Mesothelial cell of epicardium (in vitro differentiated cells): ENCODE measurements around the gene MMP11. TPM values are rescaled to one million over a fixed set of nuclear protein-coding genes. Genes with fewer than 3 reads are reported as not detected.
"Not testable (repeated sequence)": the region's sequence is repeated elsewhere in the genome, so short reads cannot be mapped to it uniquely, and the experiment has no call there.

ENCODE experiments used
- DNase-seq, 2 experiments: peaks; one replicate each; pipeline ENCODE4 v3.0.0; 2021; ENCODE audit warnings: low spot score in 2 of 2; ENCODE audit not compliant: unreplicated experiment in 2 of 2
- H3K27ac Mint-ChIP-seq: 2 replicates; pipeline ENCODE4 v1.8.0; 2021; ENCODE audit warnings: mixed read lengths
- H3K27me3 Mint-ChIP-seq: 2 replicates; pipeline ENCODE4 v1.8.0; 2021; ENCODE audit warnings: low read depth, mixed read lengths
- H3K36me3 Mint-ChIP-seq: 2 replicates; pipeline ENCODE4 v1.8.0; 2021; ENCODE audit warnings: mixed read lengths
- H3K4me1 Mint-ChIP-seq: 2 replicates; pipeline ENCODE4 v1.8.0; 2021; ENCODE audit warnings: mixed read lengths
- H3K4me3 Mint-ChIP-seq: 2 replicates; pipeline ENCODE4 v1.8.0; 2021; ENCODE audit warnings: mild to moderate bottlenecking, moderate library complexity, mixed read lengths
- H3K9me3 Mint-ChIP-seq: 2 replicates; pipeline ENCODE4 v1.8.0; 2021; ENCODE audit warnings: mixed read lengths
- CTCF ChIP-seq: fragments of 200-600 bp; sonication (generic); IDR thresholded peaks from one replicate; pipeline ENCODE4 v1.5.0; 2021; ENCODE audit warnings: antibody characterized with exemption; ENCODE audit not compliant: unreplicated experiment
- total RNA-seq: library from RNA; stranded (reverse); gene quantifications from 3 replicates; pipeline ENCODE4 v1.2.1, GENCODE V29; 2021

The MMP11 gene, protein sequence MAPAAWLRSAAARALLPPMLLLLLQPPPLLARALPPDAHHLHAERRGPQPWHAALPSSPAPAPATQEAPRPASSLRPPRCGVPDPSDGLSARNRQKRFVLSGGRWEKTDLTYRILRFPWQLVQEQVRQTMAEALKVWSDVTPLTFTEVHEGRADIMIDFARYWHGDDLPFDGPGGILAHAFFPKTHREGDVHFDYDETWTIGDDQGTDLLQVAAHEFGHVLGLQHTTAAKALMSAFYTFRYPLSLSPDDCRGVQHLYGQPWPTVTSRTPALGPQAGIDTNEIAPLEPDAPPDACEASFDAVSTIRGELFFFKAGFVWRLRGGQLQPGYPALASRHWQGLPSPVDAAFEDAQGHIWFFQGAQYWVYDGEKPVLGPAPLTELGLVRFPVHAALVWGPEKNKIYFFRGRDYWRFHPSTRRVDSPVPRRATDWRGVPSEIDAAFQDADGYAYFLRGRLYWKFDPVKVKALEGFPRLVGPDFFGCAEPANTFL
- 510 to 566 TPM (median 528 TPM) in 3 replicates for total RNA-seq

GRCh38 chr22:23772649-23773473 is at the start of gene MMP11:
Gene MMP11 (plus strand): TSS chr22:23772849. CDS start chr22:23772871, 22 bp downstream.
- TF ChIP-seq CTCF = no peak
- no peaks in the 10 kb centered on the region for H3K36me3 Mint-ChIP-seq
- H3K4me3 Mint-ChIP-seq = peak within 1 kb of the TSS; percentile 73
- no peaks in the 10 kb centered on the region for H3K9me3 Mint-ChIP-seq
- peaks cover 49% of the 10 kb centered on the region for H3K4me1 Mint-ChIP-seq
- DNase-seq = peak in 1 of 2 experiments; percentile 57
- H3K27ac Mint-ChIP-seq = peak within 1 kb of the TSS; percentile 69
- no peaks in the 10 kb centered on the region for H3K27me3 Mint-ChIP-seq

GRCh38 chr22:23728108-23728507 is 44.5 kb upstream of the MMP11 start:
- not testable (repeated sequence) for H3K4me3 Mint-ChIP-seq, H3K27me3 Mint-ChIP-seq, H3K36me3 Mint-ChIP-seq, DNase-seq, H3K9me3 Mint-ChIP-seq, H3K4me1 Mint-ChIP-seq, H3K27ac Mint-ChIP-seq

GRCh38 chr22:23737696-23738095 is 35.0 kb upstream of the MMP11 start:
- H3K9me3 Mint-ChIP-seq = no peaks in the 10 kb centered on the region
- H3K27me3 Mint-ChIP-seq = no peaks in the 10 kb centered on the region
- no peak overlapping the region for H3K4me3 Mint-ChIP-seq
- DNase-seq = no peak
- peaks cover 10% of the 10 kb centered on the region for H3K36me3 Mint-ChIP-seq
- no peak overlapping the region for H3K27ac Mint-ChIP-seq
- H3K4me1 Mint-ChIP-seq = no peaks in the 10 kb centered on the region
- TF ChIP-seq CTCF = no peak

DNA sequence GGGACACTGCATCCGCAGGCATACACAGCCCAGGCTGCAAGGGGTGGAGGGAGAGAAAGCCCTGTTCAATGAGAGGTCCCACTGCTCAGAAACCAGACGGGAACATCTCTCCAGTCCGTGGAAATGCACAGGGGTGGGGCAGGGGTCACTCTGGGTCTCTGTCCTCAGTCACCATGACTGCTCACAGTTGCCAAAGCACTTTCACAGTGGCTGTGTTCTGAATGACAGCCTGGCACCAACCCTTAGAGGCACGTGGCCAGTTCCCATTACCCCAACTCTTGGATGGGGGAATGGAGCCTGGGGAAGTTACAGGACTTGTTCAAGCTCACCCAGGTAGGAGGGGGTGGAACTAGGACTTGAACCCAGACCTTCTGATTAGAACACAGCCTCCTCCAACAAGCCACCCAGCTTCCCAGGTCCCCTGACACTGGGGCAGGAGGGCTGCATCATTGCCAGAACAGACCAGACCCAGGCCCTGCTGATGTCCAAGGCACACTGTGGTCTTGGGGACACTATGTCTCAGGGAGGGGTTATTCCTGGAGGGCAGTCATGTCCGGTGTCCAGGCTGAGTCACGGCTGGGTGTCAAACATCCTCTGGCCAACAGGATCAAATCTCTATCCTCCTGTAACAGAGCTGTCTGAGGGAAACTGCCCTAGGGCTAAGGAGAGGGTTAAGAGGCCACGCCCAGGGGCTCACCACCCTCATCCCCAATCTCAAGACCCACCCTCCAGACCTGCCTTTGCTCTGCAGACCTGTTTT is 30.0 kb upstream of the MMP11 start:
- Mint-ChIP-seq H3K27ac (no peak overlapping the region), H3K4me1 (no peaks in the 10 kb centered on the region), H3K36me3 (peaks cover 39% of the 10 kb centered on the region), H3K27me3 (no peaks in the 10 kb centered on the region), H3K4me3 (no peak overlapping the region), H3K9me3 (peaks cover 12% of the 10 kb centered on the region)
- TF ChIP-seq CTCF = no peak
- no peak for DNase-seq

DNA sequence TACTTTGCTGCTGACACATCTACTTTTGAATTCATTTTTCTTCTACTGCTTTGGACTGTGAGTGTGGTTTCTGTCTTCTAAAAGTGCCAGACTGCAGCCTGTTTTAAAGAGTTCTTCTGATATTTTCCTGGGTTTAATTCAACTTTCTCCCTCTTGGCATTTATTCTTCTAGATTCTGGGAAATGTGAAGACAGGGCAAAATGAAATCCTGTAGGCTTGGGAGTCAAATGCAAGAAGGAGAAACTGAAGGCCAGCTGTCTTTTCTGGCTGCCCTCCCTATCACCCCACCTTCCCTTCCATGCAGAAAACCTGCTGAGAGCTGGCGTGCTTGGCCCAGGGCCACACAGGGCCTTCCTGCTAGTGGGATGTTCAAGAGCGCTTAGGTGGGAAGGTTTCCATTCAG is 29.3 kb upstream of the MMP11 start:
- Mint-ChIP-seq H3K27ac (no peak overlapping the region), H3K9me3 (peaks cover 12% of the 10 kb centered on the region), H3K27me3 (no peaks in the 10 kb centered on the region), H3K4me3 (no peak overlapping the region), H3K4me1 (no peaks in the 10 kb centered on the region), H3K36me3 (peaks cover 39% of the 10 kb centered on the region)
- no peak for TF ChIP-seq CTCF
- DNase-seq = no peak
